ENCODE results near the gene SDCCAG8. TPM values are rescaled to one million over a fixed set of nuclear protein-coding genes. Genes with fewer than 3 reads are reported as not detected.
"Not testable (repeated sequence)": the region's sequence is repeated elsewhere in the genome, so short reads cannot be mapped to it uniquely, and the experiment has no call there.

SDCCAG8 gene
- 14.3 and 26.3 TPM in 2 replicates for total RNA-seq (2014; rRNA removed; shearing (Covaris generic))

- DNase-seq (ENCODE audit: low read depth): peak; percentile 100
These were observed at the start of gene SDCCAG8 for GRCh38 chr1:243255791-243256512. TSS of gene SDCCAG8 (plus strand) at chr1:243256041. CDS start at chr1:243256174, 133 bp downstream.

- not testable (repeated sequence) for DNase-seq (ENCODE audit: low read depth)
These were observed 43.9 kb upstream of the SDCCAG8 start for GRCh38 chr1:243211984-243212383.

- DNase-seq (ENCODE audit: low read depth): no peak
These were observed 42.6 kb upstream of the SDCCAG8 start for GRCh38 chr1:243213045-243213787.

- DNase-seq (ENCODE audit: low read depth): not testable (repeated sequence)
These were observed 40.5 kb upstream of the SDCCAG8 start for GRCh38 chr1:243215276-243215875.

- no peak for DNase-seq (ENCODE audit: low read depth)
These were observed 39.1 kb upstream of the SDCCAG8 start for GRCh38 chr1:243216741-243217140.

- DNase-seq (ENCODE audit: low read depth): no peak
These were observed 38.5 kb upstream of the SDCCAG8 start for GRCh38 chr1:243217349-243217748.

- DNase-seq (ENCODE audit: low read depth): no peak
These were observed 37.8 kb upstream of the SDCCAG8 start for GRCh38 chr1:243218059-243218458.

- DNase-seq (ENCODE audit: low read depth): no peak
These were observed 28.2 kb upstream of the SDCCAG8 start for GRCh38 chr1:243227622-243228021.

- no peak for DNase-seq (ENCODE audit: low read depth)
These were observed 26.3 kb upstream of the SDCCAG8 start for GRCh38 chr1:243229526-243229925.

GRCh38 chr1:243230914-243231313, 24.9 kb upstream of the SDCCAG8 start:
- peak; percentile 39 for DNase-seq (ENCODE audit: low read depth)

- DNase-seq (ENCODE audit: low read depth): no peak
These were observed 21.9 kb upstream of the SDCCAG8 start for GRCh38 chr1:243233908-243234307.

GRCh38 chr1:243234978-243235647, 20.7 kb upstream of the SDCCAG8 start:
- no peak for DNase-seq (ENCODE audit: low read depth)

GRCh38 chr1:243236604-243237252, 19.1 kb upstream of the SDCCAG8 start:
- no peak for DNase-seq (ENCODE audit: low read depth)

- DNase-seq (ENCODE audit: low read depth): no peak
These were observed 11.4 kb upstream of the SDCCAG8 start for GRCh38 chr1:243244432-243244841.

- DNase-seq (ENCODE audit: low read depth): peak; percentile 53
These were observed 8.9 kb upstream of the SDCCAG8 start for GRCh38 chr1:243246916-243247315.

GRCh38 chr1:243247901-243248300, 7.9 kb upstream of the SDCCAG8 start:
- DNase-seq (ENCODE audit: low read depth): no peak

- no peak for DNase-seq (ENCODE audit: low read depth)
These were observed 6.6 kb upstream of the SDCCAG8 start for GRCh38 chr1:243249214-243249613.

GRCh38 chr1:243250102-243250501, 5.7 kb upstream of the SDCCAG8 start:
- DNase-seq (ENCODE audit: low read depth): no peak

GRCh38 chr1:243251539-243251938, 4.3 kb upstream of the SDCCAG8 start:
- no peak for DNase-seq (ENCODE audit: low read depth)

- DNase-seq (ENCODE audit: low read depth): peak; percentile 20
These were observed 2.5 kb upstream of the SDCCAG8 start for GRCh38 chr1:243253211-243253925.

- no peak for DNase-seq (ENCODE audit: low read depth)
These were observed 2.0 kb upstream of the SDCCAG8 start for GRCh38 chr1:243253926-243254232.
